GM12891 (cell line): Measurements from ENCODE around the gene NEDD4.

ENCODE experiments used
- PAX5 ChIP-seq: IDR thresholded peaks from 2 replicates; pipeline ENCODE4 v1.6.1; 2011; ENCODE audit warnings: low read length, moderate library complexity, mild to moderate bottlenecking; ENCODE audit not compliant: insufficient read depth, severe bottlenecking
- POLR2A ChIP-seq: IDR thresholded peaks from 2 replicates; pipeline ENCODE4 v1.6.1; 2011; ENCODE audit warnings: low read depth, low read length, control low read depth
- POLR2AphosphoS5 ChIP-seq: IDR thresholded peaks from 2 replicates; pipeline ENCODE4 v1.6.1; 2011; ENCODE audit warnings: low read depth, low read length, control low read depth
- POU2F2 ChIP-seq: IDR thresholded peaks from 2 replicates; pipeline ENCODE4 v1.6.1; 2011; ENCODE audit warnings: low read depth, mild to moderate bottlenecking, control low read depth, low read length, moderate library complexity
- SPI1 ChIP-seq: IDR thresholded peaks from 2 replicates; pipeline ENCODE4 v1.6.1; 2011; ENCODE audit warnings: low read depth, low read length, control low read depth
- TAF1 ChIP-seq: IDR thresholded peaks from 2 replicates; pipeline ENCODE4 v1.6.1; 2011; ENCODE audit warnings: low read depth, low read length, control low read depth

DNA sequence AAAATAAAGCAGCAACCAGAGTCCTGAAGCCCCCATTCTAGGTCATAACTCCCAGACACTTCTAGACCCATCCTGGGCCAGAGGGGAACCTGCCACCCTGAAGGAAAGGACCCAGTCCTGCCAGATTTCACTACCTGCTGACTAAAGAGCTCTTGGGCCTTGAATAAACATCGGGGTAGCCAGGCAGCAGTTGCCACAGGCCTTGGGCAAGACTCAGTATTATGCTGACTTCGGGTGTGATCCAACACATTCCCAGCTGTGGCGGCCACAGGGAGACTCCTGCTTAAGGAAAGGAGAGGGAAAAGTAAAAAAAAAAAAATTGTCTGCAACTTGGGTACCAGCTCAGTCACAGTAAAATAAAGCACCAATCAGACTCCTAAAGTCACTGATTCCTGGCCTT, 23.8 kb downstream of the NEDD4 start:
- TF ChIP-seq POLR2A = no peak
- no peak for TF ChIP-seq TAF1
- TF ChIP-seq POLR2AphosphoS5 = no peak
- no peak for TF ChIP-seq SPI1
- TF ChIP-seq POU2F2 = no peak
- TF ChIP-seq PAX5 = no peak
